GM18858 (cell line): ENCODE results near the gene ZNF615.
"Not testable (repeated sequence)": the region's sequence is repeated elsewhere in the genome, so short reads cannot be mapped to it uniquely, and the experiment has no call there.

Experiments
- ATAC-seq: cut with Tn5 transposase; IDR thresholded peaks from one replicate; pipeline ENCODE4 v1.9.1; 2021; ENCODE audit not compliant: unreplicated experiment

The ZNF615 gene

DNA sequence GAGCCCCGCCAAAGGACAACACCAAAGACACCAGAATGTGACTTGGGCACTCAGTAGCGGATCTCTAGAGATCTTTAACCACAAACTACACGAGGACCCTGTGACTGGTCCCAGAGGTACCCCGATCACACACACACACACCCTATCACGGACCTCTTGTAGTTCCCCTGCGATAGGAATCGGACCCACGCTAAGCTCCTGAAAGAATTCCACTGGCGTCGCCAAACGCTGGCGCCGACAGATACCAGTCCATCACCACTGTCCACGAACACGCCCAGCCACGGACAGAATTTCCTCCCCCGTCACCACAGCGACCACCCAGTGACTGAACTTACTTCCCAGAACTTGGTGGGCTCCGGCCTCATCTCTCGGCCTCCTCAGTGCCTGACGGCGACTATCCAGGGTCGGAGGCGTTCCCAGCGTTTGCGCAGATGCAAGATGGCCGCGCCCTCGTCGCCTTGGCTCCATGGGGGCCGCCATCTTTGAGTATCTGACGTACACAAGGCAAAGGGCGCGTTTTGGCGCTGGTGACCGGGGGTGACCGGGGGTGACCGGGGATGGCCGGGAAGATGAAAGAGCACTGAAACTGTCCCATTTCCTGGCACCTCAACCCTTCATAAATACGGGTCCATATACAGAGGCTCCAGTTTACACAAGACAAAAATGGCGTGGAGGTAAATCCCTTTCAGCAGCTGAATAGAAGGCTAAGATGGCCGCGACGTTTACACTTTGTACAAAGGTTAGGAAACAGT lies at the start of gene ZNF615:
Gene ZNF615, minus strand, starts transcription at position 406 of the 752 bp plus-strand sequence. CDS start 4,500 bp downstream, outside the sequence.
- ATAC-seq = peak; percentile 58

DNA sequence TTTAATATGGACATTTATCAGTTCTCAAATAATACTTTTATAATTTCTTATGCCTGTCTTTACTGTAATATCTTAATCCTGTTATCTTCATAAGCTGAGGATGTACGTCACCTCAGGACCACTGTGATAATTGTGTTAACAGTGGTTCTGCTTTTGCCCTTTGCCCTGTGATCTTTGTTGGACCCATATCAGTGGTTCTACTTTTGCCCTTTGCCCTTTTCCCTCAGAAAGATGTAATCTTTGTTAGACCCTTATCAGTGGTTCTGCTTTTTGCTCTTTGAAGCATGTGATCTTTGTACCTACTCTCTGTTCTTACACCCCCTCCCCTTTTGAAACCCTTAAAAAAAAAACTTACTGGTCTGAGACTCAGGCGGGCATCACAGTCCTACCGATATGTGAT lies 48.5 kb upstream of the ZNF615 start:
- not testable (repeated sequence) for ATAC-seq

DNA sequence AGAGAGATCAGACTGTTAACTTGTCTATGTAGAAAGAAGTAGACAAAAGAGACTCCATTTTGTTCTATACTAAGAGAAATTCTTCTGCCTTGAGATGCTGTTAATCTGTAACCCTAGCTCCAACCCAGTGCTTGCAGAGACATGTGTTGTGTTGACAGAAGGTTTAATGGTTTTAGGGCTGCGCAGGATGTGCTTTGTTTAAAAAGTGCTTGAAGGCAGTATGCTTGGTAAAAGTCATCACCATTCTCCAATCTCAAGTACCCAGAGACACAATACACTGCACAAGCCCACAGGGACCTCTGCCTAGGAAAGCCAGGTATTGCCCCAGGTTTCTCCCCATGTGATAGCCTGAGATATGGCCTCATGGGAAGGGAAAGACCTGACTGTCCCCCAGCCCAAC lies 43.7 kb upstream of the ZNF615 start:
- ATAC-seq = not testable (repeated sequence)

DNA sequence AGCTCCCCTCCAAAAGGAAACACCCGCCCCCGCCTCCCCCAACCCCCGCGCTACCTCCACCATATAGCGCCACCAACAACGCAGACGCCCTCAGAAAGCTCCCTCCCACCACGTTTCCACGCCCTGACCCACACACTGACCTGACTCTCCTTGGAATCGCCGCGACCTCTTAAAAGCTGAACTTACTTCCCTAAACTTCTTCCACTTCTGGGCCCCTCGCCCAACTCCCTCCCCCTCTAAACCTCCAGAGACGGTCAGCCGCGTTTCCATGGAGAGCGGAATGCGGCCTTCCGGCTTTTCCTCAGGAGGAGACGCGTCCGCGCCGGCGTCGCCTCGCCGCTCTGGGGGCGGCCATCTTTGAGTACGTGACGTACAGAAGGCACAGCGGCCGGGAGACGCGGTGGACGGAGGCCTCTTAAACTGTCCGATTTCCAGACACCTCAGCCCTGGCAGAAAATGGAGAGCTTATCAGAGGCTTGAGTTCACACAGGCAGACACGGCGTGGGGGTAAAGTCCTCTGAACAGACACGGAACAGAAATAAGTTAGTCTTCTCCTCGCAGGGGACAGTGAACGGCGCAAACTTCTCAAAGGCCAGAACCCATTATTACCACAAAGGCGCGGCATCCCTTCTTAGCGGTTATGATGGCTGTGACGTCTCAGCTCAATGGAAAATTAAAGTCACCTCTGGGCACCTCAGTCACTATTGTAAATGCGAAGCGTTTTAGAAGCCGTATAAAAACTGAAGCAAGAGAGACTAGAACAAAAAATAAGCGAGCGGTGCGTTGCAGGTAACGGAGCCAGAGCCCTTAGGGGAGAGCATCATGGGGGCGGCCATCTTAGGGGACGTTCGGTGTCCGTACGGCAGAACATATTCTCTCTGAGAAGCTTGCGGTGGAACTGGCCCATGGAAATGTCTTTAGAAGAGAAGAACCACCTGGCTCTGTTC lies 40.8 kb upstream of the ZNF615 start, which contains the start of gene ZNF432:
Gene ZNF432, minus strand, starts transcription at position 284 of the 947 bp plus-strand sequence. CDS start 1,970 bp downstream, outside the sequence.
- peak; percentile 49 for ATAC-seq

DNA sequence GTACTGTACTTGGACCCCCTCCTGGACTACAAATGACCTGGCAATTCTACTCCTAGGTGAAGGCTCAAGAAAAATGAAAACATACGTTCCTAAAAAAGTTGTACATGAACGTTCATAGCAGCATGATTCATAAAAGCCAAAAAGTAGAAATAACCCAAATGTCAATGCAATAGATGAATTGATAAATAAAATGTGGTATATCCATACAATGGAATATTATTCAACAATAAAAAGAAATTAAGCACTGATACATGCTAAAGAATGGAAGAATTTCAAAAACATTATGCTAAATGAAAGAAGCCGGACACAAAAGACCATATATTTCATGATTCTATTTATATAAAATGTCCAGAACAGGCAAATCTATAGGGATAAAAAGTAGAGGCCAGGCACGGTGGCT lies 31.2 kb upstream of the ZNF615 start:
- no peak for ATAC-seq

DNA sequence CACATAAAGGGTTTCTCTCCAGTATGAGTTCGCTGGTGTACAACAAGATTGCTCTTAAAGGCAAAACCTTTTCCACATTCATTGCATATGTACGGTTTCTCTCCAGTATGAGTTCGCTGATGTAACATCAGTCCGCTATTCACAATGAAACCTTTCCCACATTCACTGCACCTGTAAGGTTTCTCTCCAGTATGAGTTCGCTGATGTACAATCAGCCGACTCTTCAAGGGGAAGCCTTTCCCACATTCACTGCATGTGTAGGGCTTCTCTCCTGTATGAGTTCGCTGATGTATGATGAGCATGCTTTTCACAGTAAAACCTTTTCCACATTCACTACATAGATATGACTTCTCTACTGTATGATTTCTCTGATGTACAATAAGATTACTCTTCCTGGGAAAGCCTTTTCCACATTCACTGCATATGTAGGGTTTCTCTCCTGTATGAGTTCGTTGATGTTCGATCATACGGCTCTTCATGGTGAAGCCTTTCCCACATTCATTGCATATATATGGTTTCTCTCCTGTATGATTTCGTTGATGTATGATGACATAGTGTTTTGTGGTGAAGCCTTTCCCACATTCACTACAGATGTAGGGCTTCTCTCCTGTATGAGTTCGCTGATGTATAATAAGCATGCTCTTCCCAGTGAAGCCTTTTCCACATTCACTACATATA lies 26.2 kb upstream of the ZNF615 start:
- ATAC-seq = no peak

DNA sequence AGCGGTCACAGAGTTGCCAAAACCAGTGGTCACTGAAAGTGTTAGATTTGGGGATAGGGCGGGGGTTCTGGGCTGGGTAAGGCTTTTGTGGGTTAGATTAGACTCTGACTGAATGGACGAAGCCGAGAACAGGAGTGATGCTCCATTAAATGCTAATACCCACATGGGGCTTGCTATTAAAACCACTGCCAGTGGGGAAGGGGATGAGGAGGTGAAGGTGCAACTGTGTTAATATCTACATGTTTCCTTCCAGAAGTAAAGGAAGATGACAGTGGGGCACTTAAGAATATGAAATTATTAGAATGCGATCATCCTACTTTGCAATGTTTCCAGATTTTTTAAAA lies 20.7 kb upstream of the ZNF615 start:
- peak; percentile 2 for ATAC-seq

DNA sequence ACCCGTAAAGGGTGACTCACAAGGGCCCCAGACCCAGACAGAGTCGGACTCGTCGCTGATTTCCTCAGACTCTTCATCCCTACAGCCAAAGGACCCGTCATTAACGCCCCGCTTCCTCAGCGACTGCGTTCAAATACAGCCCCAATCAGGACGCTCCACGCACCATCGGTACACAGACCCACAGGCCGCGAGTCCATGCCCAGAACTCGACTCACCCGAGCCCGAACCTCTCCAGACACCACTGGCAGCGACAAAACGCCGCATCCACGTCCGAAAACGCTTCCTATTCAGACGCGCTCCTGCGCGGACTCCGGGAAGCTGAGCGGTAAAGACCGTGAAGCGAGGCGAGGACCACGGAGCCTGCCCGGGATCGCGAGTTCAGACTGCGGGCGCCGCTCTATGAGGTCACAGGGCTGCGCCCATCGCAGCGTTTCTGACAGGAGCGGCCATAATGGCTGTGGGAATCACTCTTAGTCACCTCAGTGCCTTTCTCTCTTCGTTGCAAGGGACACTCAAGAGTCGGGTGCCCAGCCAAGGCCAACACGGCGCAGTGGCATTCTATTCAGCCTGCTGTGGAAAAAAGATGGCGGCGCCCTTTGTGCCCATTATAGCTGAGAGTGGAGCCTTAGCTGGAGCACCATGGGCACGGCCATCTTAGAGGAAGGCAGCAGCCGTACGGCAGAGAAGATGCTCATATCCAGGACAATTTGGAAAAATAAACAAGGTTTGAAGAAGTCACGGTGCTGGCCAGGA lies 20.2 kb upstream of the ZNF615 start, which contains the start of gene ZNF614:
Gene ZNF614, minus strand, starts transcription at position 353 of the 753 bp plus-strand sequence. CDS start 2,634 bp downstream, outside the sequence.
- peak; percentile 80 for ATAC-seq

DNA sequence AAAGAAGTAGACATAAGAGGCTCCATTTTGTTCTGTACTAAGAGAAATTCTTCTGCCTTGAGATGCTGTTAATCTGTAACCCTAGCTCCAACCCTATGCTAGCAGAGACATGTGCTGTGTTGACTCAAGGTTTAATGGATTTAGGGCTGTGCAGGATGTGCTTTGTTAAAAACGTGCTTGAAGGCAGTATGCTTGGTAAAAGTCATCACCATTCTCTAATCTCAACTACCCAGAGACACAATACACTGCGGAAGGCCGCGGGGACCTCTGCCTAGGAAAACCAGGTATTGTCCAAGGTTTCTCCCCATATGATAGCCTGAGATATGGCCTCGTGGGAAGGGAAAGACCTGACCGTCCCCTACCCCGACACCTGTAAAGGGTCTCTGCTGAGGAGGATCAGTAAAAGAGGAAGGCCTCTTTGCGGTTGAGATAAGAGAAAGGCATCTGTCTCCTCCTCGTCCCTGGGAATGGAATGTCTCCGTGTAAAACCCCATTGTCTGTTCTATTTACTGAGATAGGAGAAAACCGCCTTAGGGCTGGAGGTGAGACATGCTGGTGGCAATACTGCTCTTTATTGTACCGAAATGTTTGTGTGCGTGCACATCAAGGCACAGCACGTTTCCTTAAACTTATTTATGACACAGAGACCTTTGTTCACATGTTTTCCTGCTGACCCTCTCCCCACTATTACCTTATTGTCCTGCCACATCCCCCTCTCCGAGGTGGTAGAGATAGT lies 18.4 kb upstream of the ZNF615 start:
- ATAC-seq = not testable (repeated sequence)

DNA sequence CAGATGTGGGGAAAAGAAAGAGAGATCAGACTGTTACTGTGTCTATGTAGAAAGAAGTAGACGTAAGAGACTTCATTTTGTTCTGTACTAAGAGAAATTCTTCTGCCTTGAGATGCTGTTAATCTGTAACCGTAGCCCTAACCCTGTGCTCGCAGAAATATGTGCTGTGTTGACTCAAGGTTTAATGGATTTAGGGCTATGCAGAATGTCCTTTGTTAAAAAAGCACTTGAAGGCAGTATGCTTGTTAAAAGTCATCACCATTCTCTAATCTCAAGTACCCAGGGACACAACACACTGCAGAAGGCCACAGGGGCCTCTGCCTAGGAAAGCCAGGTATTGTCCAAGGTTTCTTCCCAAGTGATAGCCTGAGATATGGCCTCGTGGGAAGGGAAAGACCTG lies 16.5 kb upstream of the ZNF615 start:
- ATAC-seq = not testable (repeated sequence)

DNA sequence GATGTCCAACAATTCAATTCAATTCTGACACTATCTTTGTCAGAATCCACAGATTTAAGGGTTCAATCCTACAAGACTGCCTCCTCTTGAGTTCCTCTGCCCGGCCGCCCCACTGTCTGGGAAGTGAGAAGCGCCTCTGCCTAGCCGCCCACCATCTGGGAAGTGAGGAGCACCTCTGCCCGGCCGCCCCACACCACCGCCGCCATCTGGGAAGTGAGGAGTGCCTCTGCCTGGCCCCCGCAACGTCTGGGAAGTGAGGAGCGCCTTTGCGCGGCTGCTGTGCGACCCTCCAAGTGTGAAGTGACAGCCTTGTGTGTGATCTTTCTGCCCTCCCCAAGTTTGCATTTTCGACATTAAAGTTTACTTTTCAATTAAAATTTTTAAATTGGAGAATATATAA lies 14.2 kb upstream of the ZNF615 start:
- ATAC-seq = no peak

DNA sequence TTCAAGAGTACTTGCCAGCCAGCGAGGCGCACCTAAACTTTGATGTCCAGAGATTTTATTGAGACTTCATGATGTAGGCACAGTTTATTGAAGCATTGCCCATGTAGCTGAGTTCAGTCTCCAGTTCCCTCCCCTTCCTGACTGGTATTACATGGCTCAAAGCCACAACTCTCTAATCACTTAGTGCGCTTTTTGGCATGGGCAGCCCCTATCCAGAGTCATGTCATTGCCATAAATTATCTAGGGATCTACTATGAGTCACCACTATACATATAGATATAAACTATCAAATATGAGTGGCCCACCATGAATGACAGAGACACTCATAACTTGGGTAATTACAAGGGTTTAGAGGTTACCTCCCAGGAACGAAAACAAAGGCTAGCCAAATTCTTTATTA lies 12.5 kb upstream of the ZNF615 start:
- no peak for ATAC-seq

DNA sequence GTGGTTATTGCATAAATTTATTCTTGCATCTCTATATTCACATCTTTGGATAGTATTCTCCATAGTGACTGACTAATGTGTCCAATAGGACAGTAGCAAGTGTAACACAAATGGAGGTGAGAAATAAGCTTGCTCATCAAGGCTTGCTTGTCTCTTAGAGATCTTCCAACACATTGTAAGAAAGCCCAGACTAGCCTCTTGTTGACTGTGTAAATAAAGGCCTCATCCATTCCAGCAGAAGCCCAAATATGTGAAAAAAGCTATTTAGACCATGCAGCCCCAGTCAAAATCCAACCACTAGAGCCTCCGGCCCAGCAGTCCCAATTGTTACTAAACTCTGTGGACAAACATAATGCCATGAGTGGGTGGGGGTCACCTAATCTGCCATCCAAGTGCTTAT lies 2.7 kb upstream of the ZNF615 start:
- ATAC-seq = no peak

DNA sequence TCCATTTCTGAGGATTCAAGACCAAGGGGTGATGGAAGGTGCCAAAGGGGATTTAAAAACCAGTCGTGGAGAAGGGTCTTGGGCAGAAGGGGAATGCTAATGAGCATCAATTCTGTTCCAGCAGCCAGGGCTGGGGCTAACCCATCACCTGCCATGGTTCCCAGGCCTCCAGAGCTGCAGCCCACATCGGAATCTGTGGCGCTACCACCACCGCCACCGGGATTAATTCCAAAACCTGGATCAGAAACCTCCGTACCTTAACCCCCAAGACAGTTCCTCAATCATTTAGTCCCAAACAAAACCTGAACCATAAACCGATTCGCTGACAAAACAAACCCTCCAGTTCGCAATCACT lies 583 bp downstream of the ZNF615 start:
- no peak for ATAC-seq

DNA sequence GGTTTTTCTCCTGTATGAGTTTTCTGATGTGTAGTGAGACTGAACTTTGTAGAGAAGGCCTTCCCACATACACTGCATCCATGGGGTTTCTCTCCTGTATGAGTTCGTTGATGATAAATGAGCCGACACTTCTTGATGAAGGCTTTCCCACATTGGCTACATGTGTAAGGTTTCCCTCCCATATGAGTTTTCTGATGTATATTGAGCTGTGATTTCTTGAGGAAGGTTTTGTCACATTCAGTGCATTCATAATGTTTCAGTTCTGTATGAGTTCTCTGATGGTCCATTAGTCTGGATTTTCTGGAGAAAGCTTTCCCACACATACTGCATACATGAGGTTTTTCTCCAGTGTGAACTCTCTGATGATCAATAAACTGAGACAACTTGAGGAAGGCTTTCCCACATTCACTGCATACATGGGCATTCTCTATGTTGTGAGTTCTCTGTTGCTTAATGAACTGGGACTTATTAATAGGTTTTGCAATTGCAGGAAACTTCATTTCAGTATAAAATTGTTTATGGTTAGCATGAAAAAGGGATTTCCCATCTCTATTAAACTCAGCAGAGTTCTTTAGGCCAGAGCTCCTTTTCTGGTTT lies 13.9 kb downstream of the ZNF615 start:
- ATAC-seq = no peak

DNA sequence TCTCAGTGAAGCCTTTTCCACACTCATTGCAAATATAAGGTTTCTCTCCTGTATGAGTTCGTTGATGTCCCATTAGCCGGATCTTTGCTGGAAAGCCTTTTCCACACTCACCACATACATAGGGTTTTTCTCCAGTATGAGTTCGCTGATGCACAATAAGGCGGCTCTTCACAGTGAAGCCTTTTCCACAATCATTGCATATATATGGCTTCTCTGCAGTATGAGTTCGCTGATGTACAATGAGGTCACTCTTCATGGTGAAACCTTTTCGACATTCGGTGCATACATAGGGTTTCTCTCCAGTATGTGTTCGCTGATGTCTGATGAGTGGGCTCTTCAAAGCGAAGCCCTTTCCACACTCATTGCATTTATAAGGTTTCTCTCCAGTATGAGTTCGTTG lies 14.6 kb downstream of the ZNF615 start:
- ATAC-seq = no peak

DNA sequence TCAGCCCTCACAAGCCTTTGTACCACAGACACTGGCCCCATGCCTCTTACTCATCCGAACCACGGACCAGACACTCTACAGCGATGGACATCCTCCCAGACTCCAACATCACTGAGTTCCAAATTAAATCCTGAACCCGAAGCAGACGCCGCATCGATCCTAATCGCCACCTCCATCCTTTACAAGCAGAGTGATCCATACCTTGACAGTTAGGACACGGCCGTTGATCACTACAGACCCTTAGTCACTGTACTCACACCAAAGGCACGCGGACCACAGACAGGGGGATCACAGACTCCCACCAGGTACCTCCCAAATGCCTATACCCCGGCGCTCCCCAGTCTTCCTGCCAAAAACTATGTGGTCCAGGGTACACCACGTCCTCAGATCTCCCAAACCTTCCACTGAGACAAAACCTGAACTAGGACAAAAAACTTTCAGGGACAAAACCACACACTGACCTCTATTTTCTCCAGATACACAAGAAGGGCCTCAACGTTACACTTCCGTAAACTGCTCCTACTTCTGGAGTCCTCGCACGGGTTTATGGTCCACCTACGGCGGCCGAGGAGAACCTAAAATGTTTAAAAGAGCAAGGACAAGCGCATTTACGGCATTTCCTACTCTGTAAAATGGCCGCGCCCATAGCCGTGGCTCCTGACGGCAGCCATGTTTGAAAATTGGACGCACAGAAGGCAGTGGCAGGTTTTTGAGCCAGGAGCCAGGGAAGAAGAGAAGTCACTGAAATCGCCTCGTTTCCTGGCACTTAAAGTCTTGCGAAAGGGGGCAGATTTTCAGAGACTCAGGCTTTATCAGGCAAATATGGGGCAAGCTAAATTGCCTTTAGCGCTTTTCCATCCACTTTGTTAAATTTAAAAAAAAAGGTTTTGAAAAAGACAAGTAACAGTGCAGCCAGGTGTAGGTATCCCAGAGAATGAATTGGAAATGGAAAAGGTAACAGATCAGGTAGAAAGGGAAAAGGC lies 21.4 kb downstream of the ZNF615 start, which contains the start of gene ZNF350:
Gene ZNF350, minus strand, starts transcription at position 532 of the 983 bp plus-strand sequence. CDS start 12,480 bp downstream, outside the sequence.
- peak; percentile 53 for ATAC-seq

DNA sequence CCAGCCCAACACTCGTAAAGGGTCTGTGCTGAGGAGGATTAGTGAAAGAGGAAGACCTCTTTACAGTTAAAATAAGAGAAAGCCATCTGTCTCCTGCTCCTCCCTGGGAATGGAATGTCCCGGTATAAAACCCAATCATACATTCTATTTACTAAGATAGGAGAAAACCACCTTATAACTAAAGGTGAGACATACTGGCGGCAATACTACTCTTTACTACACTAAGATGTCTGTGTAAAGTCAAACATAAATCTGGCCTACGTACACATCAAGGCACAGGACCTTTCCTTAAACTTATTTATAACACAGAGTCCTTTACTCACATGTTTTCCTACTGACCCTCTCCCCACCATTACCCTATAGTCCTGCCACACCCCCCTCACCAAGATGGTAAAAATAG lies 24.6 kb downstream of the ZNF615 start:
- ATAC-seq = no peak
